H1 (cell line): Measurements from ENCODE around the gene DLG5. TPM values are rescaled to one million over a fixed set of nuclear protein-coding genes. Genes with fewer than 3 reads are reported as not detected.

ENCODE experiments used
- CHD2 ChIP-seq: IDR thresholded peaks from 2 replicates; pipeline ENCODE4 v1.6.1; 2012; ENCODE audit warnings: low read length, improper control_type of control experiment
- HDAC2 ChIP-seq, 2 experiments: fragments of 300-600 bp in 1 of 2; sonication (generic) in 1 of 2; IDR thresholded peaks; 2 replicates each; pipeline ENCODE4 v1.6.1; 2011 to 2012; ENCODE audit warnings: low read depth in 2 of 2, low read length in 2 of 2, mild to moderate bottlenecking in 2 of 2, moderate library complexity in 2 of 2, borderline replicate concordance in 1 of 2, inconsistent platforms in 1 of 2
- JUN ChIP-seq: IDR thresholded peaks from 2 replicates; pipeline ENCODE4 v1.6.1; 2011; ENCODE audit warnings: low read depth, mild to moderate bottlenecking, improper control_type of control experiment, low read length
- KDM1A ChIP-seq: fragments of 200-600, 300-600 bp; sonication (generic); IDR thresholded peaks from 2 replicates; pipeline ENCODE4 v1.7.1; 2016; ENCODE audit warnings: mild to moderate bottlenecking, low read length, borderline replicate concordance
- polyA plus RNA-seq, 7 experiments: library from polyadenylated mRNA; depleted of rRNA in 3 of 7; stranded (reverse) in 5 of 7; unstranded in 2 of 7; fragments of >200 nt in 5 of 7; fragments of 200-250 nt in 2 of 7; gene quantifications; 1 replicate in 5 of 7; 2 replicates in 1 of 7; 4 replicates in 1 of 7; pipeline versions ENCODE4 v1.2.1 to v1.2.3, GENCODE V29; 2011 to 2013; ENCODE audit warnings: missing spikeins in 2 of 7, mixed read lengths in 2 of 7
- total RNA-seq: library from RNA; stranded (reverse); fragmentation: NEBNext Ultra II Directional; extraction: Animal tissue kit (Norgen Biotek cat#: 25700); gene quantifications from 2 replicates; pipeline ENCODE4 v1.2.1, GENCODE V29; 2021

The DLG5 gene
- total and polyA plus RNA-seq, 2 of the 8 experiments (the other 6 are each of a cell fraction or from before 2014, with no cell fraction given): 15.6 to 71.4 TPM

DNA sequence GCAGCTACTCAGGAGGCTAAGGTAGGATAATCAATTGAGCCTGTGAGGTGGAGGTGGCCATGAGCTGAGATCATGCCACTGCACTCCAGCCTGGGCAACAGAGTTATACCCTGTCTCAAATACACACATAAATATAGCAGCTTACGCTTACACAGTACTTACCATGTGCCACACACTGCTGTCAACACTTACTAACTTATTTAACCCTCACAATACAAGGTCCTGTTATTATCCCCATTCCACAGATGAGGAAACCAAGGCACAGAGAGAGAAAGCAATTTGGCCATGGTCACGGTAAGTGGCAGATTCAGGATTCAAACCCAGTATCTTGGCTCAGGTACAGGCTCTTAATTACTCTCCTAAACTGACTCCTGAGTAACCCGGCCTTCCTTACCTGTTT lies 19.1 kb downstream of the DLG5 start (continued):
- TF ChIP-seq HDAC2 (IDR thresholded peaks at IDR 0.05; ENCODE audit: borderline replicate concordance in 1 of 2, low read depth in 2 of 2, low read length in 2 of 2): no peak
- TF ChIP-seq CHD2: no peak
- no peak for TF ChIP-seq KDM1A
- no peak for TF ChIP-seq JUN
